Measurements from ENCODE around the gene PRSS33.

Gene PRSS33

GRCh38 chr16:2783581-2784357 is 3.6 kb downstream of the PRSS33 start:
- Histone ChIP-seq H3K4me2 (ENCODE audit: low read length) (no peak overlapping the region), H3F3A (ENCODE audit: control insufficient read depth, insufficient read depth) (peaks cover 4% of the 10 kb centered on the region; the same call in 1 of the 2 replicates), H3K27me3 (ENCODE audit: control insufficient read depth, low read length) (peaks cover 21% of the 10 kb centered on the region), H3K79me2 (ENCODE audit: control insufficient read depth, low read length) (peaks cover 6% of the 10 kb centered on the region), H3K4me1 (ENCODE audit: control insufficient read depth, low read length) (peaks cover 10% of the 10 kb centered on the region), H3K27ac (ENCODE audit: low read depth, low read length) (no peak overlapping the region), H3K36me3 (ENCODE audit: control insufficient read depth, low read length) (peaks cover 4% of the 10 kb centered on the region), H3K9me2 (replicated peaks; ENCODE audit: control insufficient read depth, low read length) (no peaks in the 10 kb centered on the region), H3K4me3 (ENCODE audit: low read length) (no peak overlapping the region), H4K20me1 (ENCODE audit: control insufficient read depth, insufficient read depth, low read depth, low read length) (no peaks in the 10 kb centered on the region), H3K9me3 (ENCODE audit: control insufficient read depth, insufficient read depth, low read length) (no peaks in the 10 kb centered on the region)
- TF ChIP-seq CTCF (IDR thresholded peaks at IDR 0.05; ENCODE audit: low read depth, low read length, poor library complexity, severe bottlenecking): no peak
- no peak for TF ChIP-seq EZH2phosphoT487 (IDR thresholded peaks at IDR 0.05; ENCODE audit: borderline replicate concordance, low read length)

- Histone ChIP-seq H3K9me3 (ENCODE audit: control insufficient read depth, insufficient read depth, low read length) (no peaks in the 10 kb centered on the region), H3K4me2 (ENCODE audit: low read length) (no peak overlapping the region), H3K27ac (ENCODE audit: low read depth, low read length) (no peak overlapping the region), H4K20me1 (ENCODE audit: control insufficient read depth, insufficient read depth, low read depth, low read length) (no peaks in the 10 kb centered on the region), H3F3A (ENCODE audit: control insufficient read depth, insufficient read depth) (peaks cover 4% of the 10 kb centered on the region; the same call in 1 of the 2 replicates), H3K9me2 (replicated peaks; ENCODE audit: control insufficient read depth, low read length) (no peaks in the 10 kb centered on the region), H3K27me3 (ENCODE audit: control insufficient read depth, low read length) (peaks cover 19% of the 10 kb centered on the region), H3K79me2 (ENCODE audit: control insufficient read depth, low read length) (peaks cover 16% of the 10 kb centered on the region), H3K4me3 (ENCODE audit: low read length) (no peak overlapping the region), H3K4me1 (ENCODE audit: control insufficient read depth, low read length) (peaks cover 18% of the 10 kb centered on the region), H3K36me3 (ENCODE audit: control insufficient read depth, low read length) (peaks cover 14% of the 10 kb centered on the region)
- TF ChIP-seq CTCF (IDR thresholded peaks at IDR 0.05; ENCODE audit: low read depth, low read length, poor library complexity, severe bottlenecking): no peak
- TF ChIP-seq EZH2phosphoT487 (IDR thresholded peaks at IDR 0.05; ENCODE audit: borderline replicate concordance, low read length): no peak
Observed at GRCh38 chr16:2782583-2783351, 4.6 kb downstream of the PRSS33 start.

- H3K27me3 ChIP-seq (ENCODE audit: control insufficient read depth, low read length): peaks cover 5% of the 10 kb centered on the region; the same call in 1 of the 2 replicates
- no peaks in the 10 kb centered on the region for H3K9me2 ChIP-seq (replicated peaks; ENCODE audit: control insufficient read depth, low read length)
- H3K36me3 ChIP-seq (ENCODE audit: control insufficient read depth, low read length): peaks cover 28% of the 10 kb centered on the region
- no peak for TF ChIP-seq EZH2phosphoT487 (IDR thresholded peaks at IDR 0.05; ENCODE audit: borderline replicate concordance, low read length)
- no peaks in the 10 kb centered on the region for H3K9me3 ChIP-seq (ENCODE audit: control insufficient read depth, insufficient read depth, low read length)
- H3F3A ChIP-seq (ENCODE audit: control insufficient read depth, insufficient read depth): peaks cover 4% of the 10 kb centered on the region; the same call in 1 of the 2 replicates
- H3K4me1 ChIP-seq (ENCODE audit: control insufficient read depth, low read length): peaks cover 25% of the 10 kb centered on the region
- H4K20me1 ChIP-seq (ENCODE audit: control insufficient read depth, insufficient read depth, low read depth, low read length): no peaks in the 10 kb centered on the region
- no peak overlapping the region for H3K4me2 ChIP-seq (ENCODE audit: low read length)
- H3K27ac ChIP-seq (ENCODE audit: low read depth, low read length): no peak overlapping the region
- peaks cover 39% of the 10 kb centered on the region for H3K79me2 ChIP-seq (ENCODE audit: control insufficient read depth, low read length)
- H3K4me3 ChIP-seq (ENCODE audit: low read length): no peak overlapping the region
Observed at GRCh38 chr16:2779978-2780898, 7.1 kb downstream of the PRSS33 start.

All from DOHH2 (cell line).